Spleen (tissue), 7 donors: ENCODE measurements around the gene FUCA1.

Experiments used
- CTCF ChIP-seq, 11 experiments: fragments of 200-600 bp in 7 of 11; fragments of 450-650 bp in 4 of 11; sonication (generic) in 4 of 11; IDR thresholded peaks in 8 of 11; conservative IDR thresholded peaks in 3 of 11; 1 replicate in 7 of 11; 2 replicates in 4 of 11; pipeline versions ENCODE4 v1.4.0 to v1.8.0; 2016 to 2021; ENCODE audit warnings: antibody characterized with exemption in 11 of 11, inconsistent platforms in 4 of 11, mild to moderate bottlenecking in 1 of 11
- POLR2AphosphoS5 ChIP-seq, 3 donors: sonication (generic); formaldehyde crosslinking; IDR thresholded peaks; one replicate each; pipeline ENCODE4 v1.5.1; 2017; ENCODE audit warnings: antibody characterized with exemption in 3 of 3
- donor health status: DM: no; HTN: no; CAD: no; lungs with moderate emphysema.
- donor health status: DM: no; HTN: no; CAD: no.
- donor health status: DM: no; HTN: no; CAD: no.

GRCh38 chr1:23862640-23863039 lies 5.5 kb downstream of the FUCA1 start:
- TF ChIP-seq POLR2AphosphoS5 (IDR thresholded peaks at IDR 0.05) = no peak
- TF ChIP-seq CTCF (IDR thresholded peaks at IDR 0.05 in 8 of 11, conservative IDR thresholded peaks at IDR 0.05 in 3 of 11) = no peak
